ENCODE measurements around the gene ATG16L1. TPM values are rescaled to one million over a fixed set of nuclear protein-coding genes. Genes with fewer than 3 reads are reported as not detected.

ATG16L1 gene
- total RNA-seq, 2 experiments from 2014 or later = 31.8 to 44.9 TPM

GRCh38 chr2:233203060-233203459, 48.4 kb upstream of the ATG16L1 start:
- DNase-seq (ENCODE audit: low spot score) = no peak
- intact Hi-C loops (cut with micrococcal nuclease; ENCODE audit: unreplicated experiment) = no loop called here
- CTCF ChIA-PET (ENCODE audit: unreplicated experiment) = no interaction called here
- no TSS peak for BruUV-seq (replicated peaks)
- Histone ChIP-seq H3K79me2 (ENCODE audit: insufficient read depth, low read depth, low read length) (no peaks in the 10 kb centered on the region), H3K27ac (ENCODE audit: low read depth, low read length, poor library complexity, severe bottlenecking) (no peak overlapping the region), H3K4me2 (ENCODE audit: low read length) (no peak overlapping the region), H3K9me2 (ENCODE audit: insufficient read depth, low read length) (no peaks in the 10 kb centered on the region), H3K4me1 (ENCODE audit: insufficient read depth, low read length, poor library complexity, severe bottlenecking) (peaks cover 11% of the 10 kb centered on the region), H2AFZ (ENCODE audit: low read length) (no peak overlapping the region), H3K9me3 (ENCODE audit: low read length) (peaks cover 13% of the 10 kb centered on the region; the same call in 1 of the 2 replicates), H4K20me1 (ENCODE audit: insufficient read depth, low read length) (no peaks in the 10 kb centered on the region), H3K36me3 (ENCODE audit: insufficient read depth, low read length) (peaks cover 46% of the 10 kb centered on the region), H3K4me3 (ENCODE audit: low read depth, low read length, poor library complexity, severe bottlenecking) (no peak overlapping the region)
- no peak for TF ChIP-seq CTCF (conservative IDR thresholded peaks at IDR 0.05; ENCODE audit: low read length)
- POLR2A ChIA-PET = interaction anchor here (0.6 to 1.4 kb wide), 3 partner anchors 30 to 448 kb away, joined by 3 to 7 read pairs (median 4); no protein-coding TSS in a partner anchor

- H3K9me2 ChIP-seq (ENCODE audit: insufficient read depth, low read length) = no peaks in the 10 kb centered on the region
- H4K20me1 ChIP-seq (ENCODE audit: insufficient read depth, low read length) = no peaks in the 10 kb centered on the region
- BruUV-seq (replicated peaks) = no TSS peak
- no peak overlapping the region for H3K4me2 ChIP-seq (ENCODE audit: low read length)
- no peak for TF ChIP-seq EZH2phosphoT487 (IDR thresholded peaks at IDR 0.05; ENCODE audit: borderline replicate concordance, low read depth, low read length)
- no peak for TF ChIP-seq CTCF (conservative IDR thresholded peaks at IDR 0.05; ENCODE audit: low read length)
- peaks cover 23% of the 10 kb centered on the region for H3K4me1 ChIP-seq (ENCODE audit: insufficient read depth, low read length, poor library complexity, severe bottlenecking)
- H3K79me2 ChIP-seq (ENCODE audit: insufficient read depth, low read depth, low read length) = no peaks in the 10 kb centered on the region
- no peak overlapping the region for H3K4me3 ChIP-seq (ENCODE audit: low read depth, low read length, poor library complexity, severe bottlenecking)
- ChIA-PET CTCF (ENCODE audit: unreplicated experiment) (no interaction called here), POLR2A (no interaction called here)
- no peak for DNase-seq (ENCODE audit: low spot score)
- intact Hi-C loops (cut with micrococcal nuclease; ENCODE audit: unreplicated experiment) = no loop called here
- H3K9me3 ChIP-seq (ENCODE audit: low read length) = peaks cover 13% of the 10 kb centered on the region; the same call in 1 of the 2 replicates
- no peak overlapping the region for H2AFZ ChIP-seq (ENCODE audit: low read length)
- peaks cover 44% of the 10 kb centered on the region for H3K36me3 ChIP-seq (ENCODE audit: insufficient read depth, low read length)
- no peak overlapping the region for H3K27ac ChIP-seq (ENCODE audit: low read depth, low read length, poor library complexity, severe bottlenecking)
Observed at GRCh38 chr2:233204286-233204936, 47.1 kb upstream of the ATG16L1 start.

GRCh38 chr2:233208382-233209116, 42.9 kb upstream of the ATG16L1 start:
- ChIA-PET CTCF (ENCODE audit: unreplicated experiment) (no interaction called here), POLR2A (interaction anchor here (1.4 kb wide), 1 partner anchor 24 kb away, joined by 3 read pairs; no protein-coding TSS in a partner anchor)
- Histone ChIP-seq H4K20me1 (ENCODE audit: insufficient read depth, low read length) (no peaks in the 10 kb centered on the region), H3K27ac (ENCODE audit: low read depth, low read length, poor library complexity, severe bottlenecking) (no peak overlapping the region), H3K9me2 (ENCODE audit: insufficient read depth, low read length) (no peaks in the 10 kb centered on the region), H3K4me3 (ENCODE audit: low read depth, low read length, poor library complexity, severe bottlenecking) (no peak overlapping the region), H3K4me1 (ENCODE audit: insufficient read depth, low read length, poor library complexity, severe bottlenecking) (peaks cover 22% of the 10 kb centered on the region), H3K4me2 (ENCODE audit: low read length) (peak overlapping the region; percentile 1; the same call in 1 of the 2 replicates), H3K79me2 (ENCODE audit: insufficient read depth, low read depth, low read length) (no peaks in the 10 kb centered on the region), H3K9me3 (ENCODE audit: low read length) (0 out of 2 replicates have a peak, but pooled peaks cover under 1% of the 10 kb centered on the region), H3K36me3 (ENCODE audit: insufficient read depth, low read length) (peaks cover 28% of the 10 kb centered on the region), H2AFZ (ENCODE audit: low read length) (no peak overlapping the region)
- no peak for DNase-seq (ENCODE audit: low spot score)
- BruUV-seq (replicated peaks) = no TSS peak
- TF ChIP-seq CTCF (conservative IDR thresholded peaks at IDR 0.05; ENCODE audit: low read length) (no peak; the same call in 1 of the 2 replicates), EZH2phosphoT487 (IDR thresholded peaks at IDR 0.05; ENCODE audit: borderline replicate concordance, low read depth, low read length) (no peak)
- intact Hi-C loops (cut with micrococcal nuclease; ENCODE audit: unreplicated experiment) = no loop called here
